ENCODE measurements around the gene PRPS1L1.

GRCh38 chr7:17985473-17986239, 42.0 kb downstream of the PRPS1L1 start:
- TF ChIP-seq CTCF (IDR thresholded peaks at IDR 0.05; ENCODE audit: low read depth, low read length), result peak; percentile 13; the same call in 1 of the 2 replicates
- TF ChIP-seq EZH2phosphoT487 (IDR thresholded peaks at IDR 0.05; ENCODE audit: low read depth), result no peak
